ENCODE measurements around the gene DDA1. TPM values are rescaled to one million over a fixed set of nuclear protein-coding genes. Genes with fewer than 3 reads are reported as not detected.

The DDA1 gene
- total RNA-seq, 1 donor from 2014 or later, result 21.9 TPM

- H3K36me3 ChIP-seq, result no peaks in the 10 kb centered on the region
- Mint-ChIP-seq H3K36me3 (no peaks in the 10 kb centered on the region), H3K4me3 (no peak overlapping the region), H3K4me1 (peaks cover 16% of the 10 kb centered on the region), H3K27me3 (ENCODE audit: insufficient read depth, low read depth) (peaks cover 15% of the 10 kb centered on the region), H3K9me3 (no peaks in the 10 kb centered on the region), H3K27ac (peak overlapping the region; percentile 92)
- no peaks in the 10 kb centered on the region for H4K20me1 ChIP-seq (ENCODE audit: low read depth)
- no peaks in the 10 kb centered on the region for H3K9me3 ChIP-seq (ENCODE audit: low read depth)
- peak overlapping the region; percentile 69 for H3K4me2 ChIP-seq
- H3K79me2 ChIP-seq (ENCODE audit: low read depth), result no peaks in the 10 kb centered on the region
- peak overlapping the region; percentile 12 for H3K4me3 ChIP-seq
- no peak overlapping the region for H3K9ac ChIP-seq
- TF ChIP-seq EZH2phosphoT487 (IDR thresholded peaks at IDR 0.05) (no peak), EZH2 (IDR thresholded peaks at IDR 0.05) (no peak), CTCF (IDR thresholded peaks at IDR 0.05) (no peak)
- DNase-seq (ENCODE audit: low spot score), result peak; percentile 65
- H2AFZ ChIP-seq (replicated peaks), result peak overlapping the region; percentile 92
- H3K27me3 ChIP-seq, result no peaks in the 10 kb centered on the region
- peaks cover 5% of the 10 kb centered on the region for H3K4me1 ChIP-seq
- H3K27ac ChIP-seq, result no peak overlapping the region
- H3F3A ChIP-seq (ENCODE audit: low read depth), result peaks cover 16% of the 10 kb centered on the region
These were observed 39.3 kb downstream of the DDA1 start for GRCh38 chr19:17348700-17349099.

- Histone ChIP-seq H3K4me1 (peaks cover 5% of the 10 kb centered on the region), H3F3A (ENCODE audit: low read depth) (peaks cover 13% of the 10 kb centered on the region), H3K4me3 (no peak overlapping the region), H3K27me3 (no peaks in the 10 kb centered on the region), H3K9me3 (ENCODE audit: low read depth) (no peaks in the 10 kb centered on the region), H3K79me2 (ENCODE audit: low read depth) (no peaks in the 10 kb centered on the region), H4K20me1 (ENCODE audit: low read depth) (no peaks in the 10 kb centered on the region), H3K27ac (no peak overlapping the region), H2AFZ (replicated peaks) (no peak overlapping the region), H3K36me3 (no peaks in the 10 kb centered on the region), H3K9ac (no peak overlapping the region), H3K4me2 (no peak overlapping the region)
- H3K36me3 Mint-ChIP-seq, result no peaks in the 10 kb centered on the region
- peaks cover 15% of the 10 kb centered on the region for H3K27me3 Mint-ChIP-seq (ENCODE audit: insufficient read depth, low read depth)
- peak overlapping the region; percentile 67 for H3K4me3 Mint-ChIP-seq
- no peak for DNase-seq (ENCODE audit: low spot score)
- no peaks in the 10 kb centered on the region for H3K9me3 Mint-ChIP-seq
- H3K27ac Mint-ChIP-seq, result peak overlapping the region; percentile 93
- peaks cover 11% of the 10 kb centered on the region for H3K4me1 Mint-ChIP-seq
- TF ChIP-seq EZH2phosphoT487 (IDR thresholded peaks at IDR 0.05), result no peak
These were observed 42.6 kb downstream of the DDA1 start for GRCh38 chr19:17351815-17352435.

- H3K36me3 Mint-ChIP-seq, result no peaks in the 10 kb centered on the region
- Histone ChIP-seq H3K9ac (no peak overlapping the region), H3K4me3 (no peak overlapping the region), H3F3A (ENCODE audit: low read depth) (peaks cover 13% of the 10 kb centered on the region), H3K9me3 (ENCODE audit: low read depth) (no peaks in the 10 kb centered on the region), H3K4me2 (no peak overlapping the region), H3K79me2 (ENCODE audit: low read depth) (no peaks in the 10 kb centered on the region), H3K4me1 (peaks cover 5% of the 10 kb centered on the region), H3K36me3 (no peaks in the 10 kb centered on the region), H3K27ac (no peak overlapping the region), H4K20me1 (ENCODE audit: low read depth) (no peaks in the 10 kb centered on the region), H3K27me3 (no peaks in the 10 kb centered on the region), H2AFZ (replicated peaks) (peak overlapping the region; percentile 27)
- H3K27ac Mint-ChIP-seq, result no peak overlapping the region
- DNase-seq (ENCODE audit: low spot score), result no peak
- H3K27me3 Mint-ChIP-seq (ENCODE audit: insufficient read depth, low read depth), result peaks cover 14% of the 10 kb centered on the region
- no peaks in the 10 kb centered on the region for H3K9me3 Mint-ChIP-seq
- TF ChIP-seq CTCF (IDR thresholded peaks at IDR 0.05), result no peak
- TF ChIP-seq EZH2 (IDR thresholded peaks at IDR 0.05), result no peak
- TF ChIP-seq EZH2phosphoT487 (IDR thresholded peaks at IDR 0.05), result no peak
- H3K4me3 Mint-ChIP-seq, result peak overlapping the region; percentile 33
- peaks cover 11% of the 10 kb centered on the region for H3K4me1 Mint-ChIP-seq
These were observed 43.4 kb downstream of the DDA1 start for GRCh38 chr19:17352608-17353280.

GRCh38 chr19:17353386-17353785 is 44.0 kb downstream of the DDA1 start:
- Histone ChIP-seq H3K4me3 (no peak overlapping the region), H3K79me2 (ENCODE audit: low read depth) (no peaks in the 10 kb centered on the region), H3F3A (ENCODE audit: low read depth) (peaks cover 10% of the 10 kb centered on the region), H2AFZ (replicated peaks) (peak overlapping the region; percentile 27), H3K4me2 (no peak overlapping the region), H4K20me1 (ENCODE audit: low read depth) (no peaks in the 10 kb centered on the region), H3K27me3 (no peaks in the 10 kb centered on the region), H3K4me1 (peaks cover 4% of the 10 kb centered on the region), H3K9ac (no peak overlapping the region), H3K36me3 (no peaks in the 10 kb centered on the region), H3K27ac (no peak overlapping the region), H3K9me3 (ENCODE audit: low read depth) (no peaks in the 10 kb centered on the region)
- Mint-ChIP-seq H3K27ac (no peak overlapping the region), H3K4me1 (peaks cover 11% of the 10 kb centered on the region), H3K36me3 (no peaks in the 10 kb centered on the region), H3K4me3 (no peak overlapping the region), H3K9me3 (no peaks in the 10 kb centered on the region), H3K27me3 (ENCODE audit: insufficient read depth, low read depth) (peaks cover 11% of the 10 kb centered on the region)
- TF ChIP-seq EZH2phosphoT487 (IDR thresholded peaks at IDR 0.05), result no peak
- TF ChIP-seq EZH2 (IDR thresholded peaks at IDR 0.05), result no peak
- TF ChIP-seq CTCF (IDR thresholded peaks at IDR 0.05), result no peak
- DNase-seq (ENCODE audit: low spot score), result no peak
